CD4-positive, alpha-beta T cell treated with Interleukin-6 for 4 hours (primary cell): ENCODE results near the gene OR2AT4.
"Not testable (repeated sequence)": the region's sequence is repeated elsewhere in the genome, so short reads cannot be mapped to it uniquely, and the experiment has no call there.

Experiments used
- DNase-seq: peaks from one replicate; pipeline ENCODE4 v3.0.0-alpha.2; 2020; ENCODE audit warnings: mixed read lengths

Gene OR2AT4

GRCh38 chr11:75096456-75097172 is at the start of gene OR2AT4:
Gene OR2AT4 (minus strand): TSS chr11:75096876.
- no peak for DNase-seq

- DNase-seq: no peak
These were observed 49.4 kb upstream of the OR2AT4 start for GRCh38 chr11:75145972-75146519.

- no peak for DNase-seq
These were observed 48.7 kb upstream of the OR2AT4 start for GRCh38 chr11:75145196-75145971.

GRCh38 chr11:75144716-75145014 is 48.0 kb upstream of the OR2AT4 start:
- DNase-seq: no peak

DNA sequence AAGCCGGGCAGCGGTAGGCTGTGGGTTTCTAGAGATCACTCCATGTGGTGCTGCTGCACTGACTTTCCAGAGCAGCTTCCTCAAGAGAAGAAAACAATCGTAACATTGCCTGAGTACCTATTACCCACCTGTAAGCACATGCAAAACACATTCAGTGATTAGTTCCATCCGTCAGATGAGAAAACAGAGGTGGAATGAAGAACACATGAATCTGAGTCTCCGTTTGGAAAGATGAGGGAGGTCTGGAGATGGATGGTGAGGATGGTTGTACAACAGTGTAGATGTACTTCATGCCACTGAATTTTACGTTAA is 46.7 kb upstream of the OR2AT4 start:
- no peak for DNase-seq

DNA sequence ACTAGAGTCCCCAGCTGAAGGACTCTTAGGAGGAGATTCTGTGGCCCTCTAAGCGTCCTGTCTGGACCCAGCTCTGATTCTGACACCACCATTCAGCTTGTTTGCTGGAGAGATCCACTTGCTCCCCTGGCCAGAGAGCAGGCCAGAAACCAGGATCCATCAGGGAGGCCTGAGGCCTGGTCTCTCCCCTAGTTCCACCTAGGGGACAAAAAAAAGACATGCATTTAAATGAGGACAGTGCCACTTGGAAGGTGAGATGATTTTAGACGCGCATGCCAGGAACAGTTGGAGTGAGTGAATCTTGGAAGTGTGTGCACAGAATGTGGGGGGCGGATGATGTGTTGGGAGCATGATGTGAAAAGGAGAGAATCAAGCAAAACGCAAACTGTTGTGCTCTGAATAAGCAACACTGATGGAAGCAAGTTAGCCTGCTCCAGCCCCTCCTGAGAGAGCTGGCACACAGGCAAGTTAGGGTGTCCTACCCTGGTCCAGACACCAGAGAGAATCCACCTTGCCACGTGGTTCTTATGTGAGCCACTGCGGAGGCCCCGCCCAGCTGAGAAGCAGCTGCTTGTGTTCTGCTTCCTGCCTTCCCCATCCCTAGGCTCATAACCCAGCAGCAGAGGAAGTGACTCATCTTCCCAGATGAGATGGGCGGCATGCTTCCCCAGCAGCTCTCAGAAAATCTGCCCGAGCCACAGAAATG is 46.2 kb upstream of the OR2AT4 start:
- DNase-seq: peak; percentile 90

DNA sequence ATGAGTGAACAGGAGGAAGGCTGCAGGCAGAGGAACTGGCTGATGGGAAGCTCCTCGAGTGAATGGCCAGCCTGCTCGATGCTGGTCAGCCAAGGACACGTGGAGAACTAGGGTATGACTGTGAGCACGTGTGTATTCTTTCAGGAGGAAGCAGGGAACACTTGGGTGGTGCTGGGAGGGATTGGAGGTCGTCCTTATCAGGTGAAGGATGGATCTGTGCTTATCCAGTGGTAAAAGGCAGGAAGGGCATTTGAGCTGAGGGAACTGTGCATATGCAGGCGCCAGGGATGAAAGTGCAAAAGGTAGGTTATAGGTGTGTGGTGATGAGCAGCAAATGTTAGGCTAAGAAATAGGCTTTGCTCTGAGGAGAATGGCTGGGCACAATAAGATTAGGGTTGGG is 44.5 kb upstream of the OR2AT4 start:
- DNase-seq: no peak

- DNase-seq: peak; percentile 85
These were observed 43.8 kb upstream of the OR2AT4 start for GRCh38 chr11:75140269-75141138.

- no peak for DNase-seq
These were observed 39.0 kb upstream of the OR2AT4 start for GRCh38 chr11:75135651-75136050.

GRCh38 chr11:75135021-75135650 is 38.5 kb upstream of the OR2AT4 start:
- DNase-seq: no peak

- no peak for DNase-seq
These were observed 37.3 kb upstream of the OR2AT4 start for GRCh38 chr11:75133976-75134375.

GRCh38 chr11:75132080-75132479 is 35.4 kb upstream of the OR2AT4 start:
- no peak for DNase-seq

- no peak for DNase-seq
These were observed 29.9 kb upstream of the OR2AT4 start for GRCh38 chr11:75126564-75126963.

GRCh38 chr11:75118577-75118976 is 21.9 kb upstream of the OR2AT4 start:
- no peak for DNase-seq

DNA sequence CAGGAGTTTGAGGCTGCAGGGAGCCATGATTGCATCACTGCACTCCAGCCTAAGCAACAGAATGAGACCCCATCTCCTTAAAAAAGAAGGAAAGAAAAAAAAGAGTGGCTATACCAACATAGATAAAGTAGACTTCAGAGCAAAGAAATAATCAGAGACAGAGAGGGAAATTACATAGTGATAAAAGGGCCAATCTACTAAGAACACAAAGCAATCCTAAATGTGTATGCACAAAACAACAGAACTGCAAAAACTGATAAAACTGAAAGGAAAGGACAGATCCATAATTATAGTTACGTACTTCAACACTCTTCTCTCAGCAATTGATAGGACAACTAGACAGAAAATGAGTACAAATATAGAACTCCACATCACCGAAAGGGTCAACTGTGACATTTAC is 17.8 kb upstream of the OR2AT4 start:
- no peak for DNase-seq

- DNase-seq: no peak
These were observed 16.4 kb upstream of the OR2AT4 start for GRCh38 chr11:75113030-75113429.

DNA sequence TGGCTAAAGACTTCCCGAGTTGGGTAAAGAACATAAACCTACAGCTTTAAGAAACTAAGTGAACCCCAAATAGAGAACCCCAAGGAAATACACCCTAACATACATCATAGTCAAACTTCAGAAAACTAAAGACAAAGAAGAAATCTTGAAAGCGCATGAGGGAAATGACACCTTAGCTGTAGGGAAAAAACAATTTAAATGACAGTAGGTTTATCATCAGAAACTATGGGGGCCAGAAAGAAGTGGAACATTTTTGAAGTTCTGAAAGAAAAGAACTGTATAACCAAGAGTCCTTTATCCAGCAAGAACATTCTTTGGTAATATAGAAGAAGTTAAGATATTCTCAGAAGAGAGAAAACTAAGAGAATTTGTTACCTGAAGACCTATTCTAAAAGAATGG is 15.5 kb upstream of the OR2AT4 start:
- no peak for DNase-seq

DNA sequence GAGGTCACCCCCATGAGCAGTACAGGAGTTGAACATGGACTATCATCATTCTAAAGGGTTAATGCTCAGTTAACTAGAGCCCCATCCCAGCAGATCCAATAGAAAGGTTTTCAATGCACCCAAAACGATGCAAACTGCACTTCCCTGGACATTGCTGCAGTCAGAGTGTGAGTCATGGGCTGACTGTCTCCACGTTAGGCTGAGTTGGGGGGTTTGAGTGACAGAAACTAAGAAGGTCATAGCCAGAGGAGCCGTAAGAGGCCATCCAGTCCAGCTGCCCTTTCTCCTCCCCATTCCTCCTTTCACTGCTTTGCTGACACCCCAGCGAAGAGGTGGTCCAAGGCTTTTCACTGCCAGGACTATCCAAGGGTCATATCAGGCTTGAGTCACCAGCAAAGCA is 10.5 kb upstream of the OR2AT4 start:
- no peak for DNase-seq

- DNase-seq: not testable (repeated sequence)
These were observed 9.4 kb upstream of the OR2AT4 start for GRCh38 chr11:75105967-75106681.

DNA sequence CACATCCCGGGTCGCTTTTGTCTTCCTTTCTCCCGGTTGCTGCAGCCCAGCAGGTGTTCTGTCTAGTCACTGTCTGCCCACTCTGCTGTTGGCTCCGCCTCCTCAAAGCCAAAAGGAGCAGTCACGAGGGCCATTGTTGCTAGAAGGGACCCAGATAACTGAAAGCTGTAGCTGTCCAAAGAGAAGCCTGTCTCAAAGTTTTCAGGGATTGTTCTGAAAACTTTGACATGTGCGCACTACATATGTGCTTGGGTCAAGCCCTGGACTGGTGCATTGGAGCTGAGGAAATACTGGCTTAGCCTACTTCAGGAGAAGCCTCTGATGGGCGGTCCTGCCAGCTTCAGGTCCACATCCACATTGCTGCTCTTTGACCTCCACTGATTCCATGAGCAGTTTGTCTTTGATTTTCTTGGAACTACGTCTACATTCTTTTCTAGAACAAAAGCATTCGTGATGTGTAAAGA is 8.8 kb upstream of the OR2AT4 start:
- DNase-seq: no peak

- no peak for DNase-seq
These were observed 6.8 kb upstream of the OR2AT4 start for GRCh38 chr11:75103380-75104026.
